T-helper 2 cell treated with Interferon-gamma antibody and Interleukin-4, amounts not matched to agents 100 ng/mL and 5 ng/mL, for 36 hours (primary cell): ENCODE measurements around the gene CRIP3. TPM values are rescaled to one million over a fixed set of nuclear protein-coding genes. Genes with fewer than 3 reads are reported as not detected.

Experiments
- intact Hi-C: fragments of 100-400 bp; cut with micrococcal nuclease; formaldehyde crosslinking; loops from one replicate; pipeline ENCODE4 v1.15.1; 2023
- total RNA-seq: library from RNA; stranded (reverse); gene quantifications from 2 replicates; pipeline ENCODE4 v1.2.3, GENCODE V29; 2022

CRIP3 gene
- total RNA-seq, 1 donor from 2014 or later = 0.23 TPM

DNA sequence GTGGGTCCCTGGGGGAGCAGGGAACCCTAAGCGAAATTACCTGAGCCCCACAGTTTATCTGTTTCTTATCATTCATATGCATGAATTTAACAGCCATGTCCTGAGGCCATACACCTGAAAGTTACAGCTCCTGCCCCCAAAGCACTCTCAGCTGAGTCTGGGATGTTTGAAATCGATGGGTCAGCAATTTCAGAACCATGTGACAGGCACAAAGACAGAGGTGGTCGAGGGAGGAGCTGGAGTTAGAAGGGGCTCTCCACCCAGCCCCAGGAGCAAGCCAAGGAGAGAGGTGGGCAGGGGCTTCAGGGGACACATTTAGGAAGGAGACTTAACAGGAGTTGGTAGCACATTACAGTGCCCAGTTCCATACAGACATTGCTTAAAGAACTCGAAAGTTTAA, 50.4 kb downstream of the CRIP3 start:
- intact Hi-C loops = no loop called here

DNA sequence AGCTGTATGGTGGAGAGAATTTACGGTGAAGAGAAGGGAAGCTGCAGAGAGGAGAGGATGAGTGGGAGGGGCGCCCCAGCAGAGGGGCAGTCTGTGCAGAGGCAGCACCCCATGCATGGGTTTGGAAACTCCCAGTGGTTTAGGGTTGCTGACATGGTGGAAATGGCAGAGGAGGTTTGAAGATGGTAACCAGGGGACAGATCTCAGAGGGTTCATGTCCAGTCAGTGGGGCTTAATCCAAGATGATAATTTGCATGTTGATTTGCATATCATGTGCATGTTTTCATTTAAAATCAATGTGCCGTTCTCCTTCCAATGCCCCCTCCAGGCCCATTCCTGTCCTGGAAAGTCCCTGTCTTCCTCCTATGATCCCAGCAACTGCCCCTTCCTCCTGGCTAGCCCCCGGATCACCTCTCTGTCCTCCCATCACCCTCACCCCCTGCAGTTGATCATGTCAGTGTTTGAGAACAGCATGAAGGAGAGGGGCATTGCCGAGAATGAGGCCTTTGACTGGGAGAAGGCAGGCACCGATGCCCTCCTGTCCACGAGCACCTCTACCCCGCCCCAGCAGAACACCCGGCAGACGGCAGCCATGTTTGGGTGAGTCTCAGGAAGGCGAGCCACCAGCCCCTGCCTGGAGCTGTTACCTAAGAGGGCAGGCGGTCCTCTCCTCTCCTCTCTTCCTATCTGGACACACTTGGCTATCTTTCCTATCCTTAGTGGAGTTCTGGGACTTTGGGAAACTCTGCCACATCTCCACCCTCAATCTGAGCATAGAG, 51.1 kb downstream of the CRIP3 start:
- intact Hi-C loops = no loop called here

DNA sequence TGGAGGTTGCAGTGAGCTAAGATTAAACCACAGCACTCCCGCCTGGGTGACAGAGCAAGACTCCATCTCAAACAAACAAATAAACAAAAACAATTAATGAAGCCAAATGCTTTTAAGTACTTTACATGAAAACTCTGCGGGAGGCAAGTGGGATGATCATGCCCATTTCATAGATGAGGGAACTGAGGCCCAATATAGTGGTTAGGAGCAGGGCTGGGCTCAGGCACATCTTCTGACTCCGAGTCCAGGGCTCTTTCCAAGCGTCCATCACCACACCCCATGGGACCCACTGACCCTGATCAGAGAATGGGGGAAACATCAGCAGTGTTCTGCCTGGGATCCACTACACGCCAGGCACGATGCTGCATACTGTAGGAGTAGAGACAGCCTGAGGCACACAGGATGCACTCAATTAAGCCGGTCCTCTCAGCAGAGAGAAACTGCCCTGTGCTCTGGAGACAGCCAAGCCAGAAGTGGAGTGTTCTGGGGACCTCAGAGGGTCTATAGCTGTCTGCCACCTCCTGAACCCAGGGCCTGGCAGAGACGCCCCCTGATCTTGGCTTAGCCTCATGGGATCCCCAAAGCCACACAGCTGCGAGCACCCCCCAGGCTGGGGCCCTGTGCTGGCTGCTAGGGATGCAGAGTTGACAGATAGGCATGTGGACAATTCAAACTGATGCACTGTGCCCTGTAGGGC, 51.8 kb downstream of the CRIP3 start:
- intact Hi-C loops = no loop called here

Other genes starting within 250 kb of the CRIP3 start
- 47.9 and 50.2 TPM in 2 replicates for gene MRPL2, start 249.4 kb downstream of the CRIP3 start, total RNA-seq
- gene KLC4, start 249.2 kb downstream of the CRIP3 start, total RNA-seq = 10.1 and 11.4 TPM in 2 replicates
- 1.9 TPM in 2 replicates for gene PTK7, start 232.5 kb downstream of the CRIP3 start, total RNA-seq
- gene SRF, start 137.6 kb downstream of the CRIP3 start, total RNA-seq = 46.5 and 46.8 TPM in 2 replicates
- gene CUL9, start 126.6 kb downstream of the CRIP3 start, total RNA-seq = 42.9 and 45.5 TPM in 2 replicates
- gene DNPH1, start 79.3 kb downstream of the CRIP3 start, total RNA-seq = 43.9 and 45.7 TPM in 2 replicates
- 0.18 and 0.20 TPM in 2 replicates for gene TTBK1, start 65.3 kb downstream of the CRIP3 start, total RNA-seq
- not detected in 2 replicates for gene SLC22A7, start 10.6 kb downstream of the CRIP3 start, total RNA-seq
- 12.1 and 12.2 TPM in 2 replicates for gene ZNF318, start 60.8 kb upstream of the CRIP3 start, total RNA-seq
- gene ABCC10, start 118.7 kb upstream of the CRIP3 start, total RNA-seq = 51.6 and 52.1 TPM in 2 replicates
- 0.20 and 0.45 TPM in 2 replicates for gene DLK2, start 146.7 kb upstream of the CRIP3 start, total RNA-seq
- 31.3 and 36.2 TPM in 2 replicates for gene TJAP1, start 168.7 kb upstream of the CRIP3 start, total RNA-seq
- gene LRRC73, start 201.5 kb upstream of the CRIP3 start, total RNA-seq = 0.16 and 0.32 TPM in 2 replicates
- 59.9 and 65.0 TPM in 2 replicates for gene YIPF3, start 208.1 kb upstream of the CRIP3 start, total RNA-seq
- 42.2 and 43.6 TPM in 2 replicates for gene POLR1C, start 208.3 kb upstream of the CRIP3 start, total RNA-seq